ENCODE measurements around the gene PRKCB.
"Not testable (repeated sequence)": the region's sequence is repeated elsewhere in the genome, so short reads cannot be mapped to it uniquely, and the experiment has no call there.

Gene PRKCB

DNA sequence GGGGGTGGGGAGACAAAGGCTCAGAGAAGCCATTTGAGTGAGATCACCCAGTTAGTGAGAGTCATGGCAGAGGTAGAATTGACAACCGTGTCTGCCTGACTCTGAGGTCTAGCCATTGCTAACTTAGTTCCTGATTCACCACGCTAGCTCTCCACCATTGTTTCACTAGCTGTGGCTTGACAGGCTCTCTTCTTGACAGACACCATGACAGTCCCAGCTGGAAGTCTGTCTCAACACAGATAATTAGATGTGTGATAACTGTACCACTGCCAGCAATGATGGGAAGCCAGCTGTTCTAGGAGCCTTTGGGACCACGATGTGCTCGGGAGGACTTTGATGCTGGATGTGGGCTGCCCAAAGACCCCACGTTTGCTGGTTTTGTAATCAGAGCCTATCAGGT lies 249.9 kb downstream of the PRKCB start:
- no peak for DNase-seq (ENCODE audit: low read depth in 3 of 3)

DNA sequence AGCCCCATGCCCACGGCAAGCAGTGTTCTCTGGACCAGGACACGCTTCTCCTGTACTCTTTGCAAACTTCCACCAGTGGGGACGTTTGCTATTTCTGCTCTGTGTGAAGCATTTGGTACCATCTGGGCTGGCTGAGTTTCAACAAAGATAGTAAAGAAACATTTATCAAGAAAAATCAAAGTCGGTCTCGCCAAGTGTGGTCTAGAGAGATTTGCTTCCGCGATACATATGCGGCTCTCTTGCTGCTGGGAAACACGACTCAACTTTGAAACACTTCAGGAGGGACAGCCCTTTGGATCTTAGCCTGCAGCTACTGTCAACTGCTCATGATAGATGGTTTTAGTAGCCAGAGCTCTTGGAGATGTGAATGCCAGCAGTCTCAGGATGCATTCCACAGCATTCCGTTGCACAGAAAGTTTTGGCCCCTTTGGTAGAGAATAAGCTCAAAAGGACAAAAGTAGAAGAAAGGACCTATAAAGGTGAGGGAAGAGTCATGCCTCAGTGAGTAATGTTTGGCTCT lies 252.2 kb downstream of the PRKCB start:
- DNase-seq (ENCODE audit: low read depth in 3 of 3), result no peak

DNA sequence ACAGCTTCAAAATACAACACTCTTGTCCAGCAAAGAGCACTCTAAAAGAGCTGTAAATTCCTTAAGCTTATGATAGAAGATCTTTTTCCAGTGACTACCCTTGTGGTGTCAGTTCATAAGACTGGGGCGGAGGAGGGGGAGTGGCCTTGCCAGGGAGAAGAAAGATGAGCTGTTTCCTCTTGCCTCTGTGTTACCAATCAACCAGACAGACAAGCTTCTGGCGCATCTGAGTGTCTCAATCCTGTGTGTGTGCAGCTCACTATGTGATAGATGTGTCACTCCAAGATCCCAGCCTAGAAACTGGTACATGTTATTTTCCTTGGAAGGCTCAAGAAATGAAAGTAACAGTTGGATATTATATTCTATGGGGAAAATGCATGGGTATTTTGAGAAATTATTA lies 253.0 kb downstream of the PRKCB start:
- DNase-seq (ENCODE audit: low read depth in 3 of 3), result no peak

DNA sequence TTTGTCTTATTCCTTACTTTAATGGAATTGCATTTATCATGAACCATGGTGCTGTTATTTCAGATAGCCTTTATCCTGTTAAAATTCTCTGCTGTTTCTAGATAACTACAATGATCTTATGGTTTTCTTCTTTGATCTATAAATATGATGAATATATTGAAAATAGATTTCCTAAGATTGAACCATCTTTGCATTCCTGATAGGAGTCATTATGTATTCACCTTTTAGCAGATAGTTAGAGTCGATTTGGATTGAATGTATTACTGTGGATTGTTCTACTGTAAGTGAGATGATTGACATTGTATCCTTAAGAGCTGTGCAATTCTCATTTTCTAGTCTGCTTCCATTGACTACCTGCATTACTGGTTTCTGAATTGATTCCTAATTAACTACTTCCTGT lies 255.3 kb downstream of the PRKCB start:
- no peak for DNase-seq (ENCODE audit: low read depth in 3 of 3)

- no peak for DNase-seq (ENCODE audit: low read depth in 3 of 3)
These were observed 257.3 kb downstream of the PRKCB start for GRCh38 chr16:24093049-24093448.

DNA sequence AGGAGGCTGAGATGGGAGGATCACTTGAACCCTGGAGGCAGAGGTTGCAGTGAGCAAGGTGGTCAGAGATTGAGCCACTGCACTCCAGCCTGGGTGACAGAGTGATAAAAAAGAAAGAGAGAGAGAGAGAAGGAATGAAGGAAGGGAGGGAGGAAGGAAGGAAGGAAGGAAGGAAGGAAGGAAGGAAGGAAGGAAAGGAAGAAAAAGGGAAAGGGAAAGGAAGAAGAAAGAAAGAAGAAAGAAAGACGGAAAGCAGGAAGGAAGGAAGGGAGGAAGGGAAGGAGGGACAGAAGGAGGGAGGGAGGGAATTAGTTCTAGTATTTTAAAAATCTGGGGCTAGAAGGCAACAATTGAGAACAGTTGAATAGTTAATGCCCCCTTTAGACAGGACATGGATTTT lies 258.9 kb downstream of the PRKCB start:
- no peak for DNase-seq (ENCODE audit: low read depth in 3 of 3)

DNA sequence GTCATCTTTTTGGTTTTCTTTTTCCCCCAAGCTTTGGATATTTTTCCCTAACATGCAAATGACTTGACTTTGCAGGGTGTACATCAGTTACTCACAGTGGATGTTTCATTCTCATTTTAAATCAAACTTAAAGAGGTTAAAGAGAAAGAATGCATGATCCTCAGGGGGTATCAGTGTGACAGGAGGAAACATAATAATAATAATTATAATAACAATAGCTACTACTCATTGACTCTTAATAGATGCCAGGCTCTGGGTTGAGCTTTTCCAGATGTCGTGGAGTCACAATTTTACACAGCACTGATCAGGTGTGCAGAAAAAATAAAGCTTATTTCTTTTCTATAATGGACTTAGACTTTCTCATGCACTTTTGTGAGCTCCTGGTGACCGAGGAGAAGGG lies 263.1 kb downstream of the PRKCB start:
- no peak for DNase-seq (ENCODE audit: low read depth in 3 of 3)

DNA sequence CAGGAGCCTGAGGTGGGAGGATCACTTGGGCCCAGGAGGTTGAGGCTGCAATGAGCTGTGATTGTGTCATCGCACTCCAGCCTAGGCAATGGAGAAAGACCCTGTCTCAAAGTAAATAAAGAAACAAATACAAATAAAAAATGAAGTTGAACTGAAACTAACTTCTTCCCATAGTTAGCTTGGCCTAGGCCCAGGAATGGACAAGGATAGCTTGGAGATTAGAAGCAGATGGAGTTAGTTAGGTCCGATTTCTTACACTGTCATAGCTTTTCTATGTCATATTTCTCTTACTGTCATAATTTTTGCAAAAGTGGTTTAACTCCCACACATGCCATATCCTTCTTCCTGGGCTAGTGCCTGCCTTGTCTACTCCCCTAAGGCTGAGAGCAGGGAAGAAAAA lies 265.6 kb downstream of the PRKCB start:
- no peak for DNase-seq (ENCODE audit: low read depth in 3 of 3)

GRCh38 chr16:24102209-24102660 lies 266.5 kb downstream of the PRKCB start:
- no peak for DNase-seq (ENCODE audit: low read depth in 3 of 3)

DNA sequence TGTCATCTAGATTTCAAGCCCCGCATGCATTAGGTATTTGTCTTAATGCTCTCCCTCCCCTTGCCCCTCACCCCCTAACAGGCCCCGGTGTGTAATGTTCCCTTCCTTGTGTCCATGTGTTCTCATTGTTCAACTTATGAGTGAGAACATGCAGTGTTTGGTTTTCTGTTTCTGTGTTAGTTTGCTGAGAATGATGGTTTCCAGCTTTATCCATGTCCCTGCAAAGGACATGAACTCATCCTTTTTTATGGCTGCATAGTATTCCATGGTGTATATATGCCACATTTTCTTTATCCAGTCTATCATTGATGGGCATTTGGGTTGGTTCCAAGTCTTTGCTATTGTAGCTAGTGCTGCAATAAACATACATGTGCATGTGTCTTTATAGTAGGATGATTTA lies 269.7 kb downstream of the PRKCB start:
- not testable (repeated sequence) for DNase-seq (ENCODE audit: low read depth in 3 of 3)

DNA sequence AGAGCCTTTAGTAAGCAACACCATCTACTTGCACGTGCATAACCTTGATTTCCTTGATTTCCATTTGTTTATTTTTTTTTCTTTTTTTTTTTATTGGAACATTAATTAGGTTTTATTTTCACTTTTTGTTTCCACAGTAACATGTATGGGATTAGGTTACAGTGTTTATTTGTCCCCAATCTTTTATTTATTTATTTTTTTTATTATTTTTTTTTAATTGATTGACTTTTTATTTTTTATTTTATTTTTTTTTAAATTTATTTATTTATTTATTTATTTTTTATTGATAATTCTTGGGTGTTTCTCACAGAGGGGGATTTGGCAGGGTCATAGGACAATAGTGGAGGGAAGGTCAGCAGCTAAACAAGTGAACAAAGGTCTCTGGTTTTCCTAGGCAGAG lies 272.3 kb downstream of the PRKCB start:
- DNase-seq (ENCODE audit: low read depth in 3 of 3), result not testable (repeated sequence)

DNA sequence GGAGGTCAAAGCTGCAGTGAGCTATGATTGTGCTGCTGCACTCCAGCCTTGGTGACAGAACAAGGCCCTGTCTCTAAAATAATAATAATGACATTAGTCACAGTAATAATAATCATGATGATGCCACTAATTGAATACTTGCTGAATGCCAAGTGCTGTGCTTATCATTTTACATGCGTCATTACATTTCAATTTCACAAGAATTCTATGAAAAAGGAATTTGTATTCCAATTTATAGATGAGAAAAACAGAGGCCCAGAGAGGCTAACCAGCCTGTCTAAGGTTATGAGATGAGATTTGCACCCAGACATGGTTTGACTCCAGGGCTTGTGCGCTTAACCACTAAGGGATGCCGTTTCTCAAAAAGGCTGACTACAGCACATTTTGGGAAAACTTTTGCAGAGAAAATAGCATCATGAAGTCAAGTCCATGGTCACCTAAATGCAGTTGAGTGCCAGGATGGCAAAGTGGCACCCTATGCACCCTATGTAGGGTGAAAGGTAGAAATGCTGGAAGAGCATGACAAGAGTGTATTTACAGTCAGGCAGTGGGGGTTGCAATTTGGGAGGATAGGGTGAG lies 276.0 kb downstream of the PRKCB start:
- no peak for DNase-seq (ENCODE audit: low read depth in 3 of 3)

DNA sequence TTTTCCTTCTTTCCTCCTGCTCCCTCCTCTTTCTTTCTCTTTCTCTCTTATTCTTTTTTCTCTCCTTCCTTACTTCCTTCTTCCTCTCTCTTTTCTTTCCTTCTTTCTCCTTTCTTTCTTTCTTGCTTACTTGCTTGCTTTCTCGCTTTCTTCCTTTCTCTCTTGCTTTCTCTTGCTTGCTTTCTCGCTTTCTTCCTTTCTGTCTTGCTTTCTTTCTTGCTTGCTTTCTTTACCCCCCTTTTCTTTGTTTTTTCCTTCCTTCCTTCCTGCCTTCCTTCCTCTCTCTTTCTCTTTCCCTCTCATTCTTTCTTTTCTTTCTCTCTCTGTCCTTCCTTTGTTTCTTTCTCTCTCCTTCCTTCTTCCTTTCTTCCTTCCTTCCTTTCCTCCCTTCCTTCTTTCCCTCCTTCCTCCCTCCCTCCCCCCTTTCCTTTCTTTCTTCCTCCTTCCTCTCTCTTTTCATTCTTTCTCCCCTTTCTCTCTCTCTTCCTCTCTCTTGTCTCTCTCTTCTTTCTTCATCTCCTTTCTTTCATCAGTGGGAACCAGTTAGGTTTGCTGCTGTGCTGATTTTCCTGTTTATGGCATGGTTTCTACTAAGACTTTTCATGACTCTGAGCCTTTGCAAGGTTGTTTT lies 277.4 kb downstream of the PRKCB start:
- DNase-seq (ENCODE audit: low read depth in 3 of 3), result no peak

DNA sequence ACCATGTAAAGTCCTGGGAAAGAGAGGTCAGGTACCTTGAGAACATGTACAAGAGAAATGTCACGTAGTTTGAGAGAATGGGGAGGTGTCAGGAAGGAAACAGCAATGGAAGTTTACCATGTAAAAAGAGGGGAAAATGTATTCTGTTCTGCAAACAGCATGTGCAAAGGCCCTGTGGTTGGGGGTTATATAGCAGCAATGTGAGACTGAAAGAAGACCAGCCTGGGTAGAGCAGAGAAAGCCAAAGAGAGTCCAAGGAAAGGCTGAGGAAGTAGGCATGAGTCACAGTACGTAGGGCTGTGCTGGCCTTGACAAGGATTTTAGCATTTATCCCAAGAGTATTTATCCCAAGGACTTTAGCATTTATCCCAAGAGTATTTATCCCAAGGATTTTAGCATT lies 279.1 kb downstream of the PRKCB start:
- DNase-seq (ENCODE audit: low read depth in 3 of 3), result no peak

DNA sequence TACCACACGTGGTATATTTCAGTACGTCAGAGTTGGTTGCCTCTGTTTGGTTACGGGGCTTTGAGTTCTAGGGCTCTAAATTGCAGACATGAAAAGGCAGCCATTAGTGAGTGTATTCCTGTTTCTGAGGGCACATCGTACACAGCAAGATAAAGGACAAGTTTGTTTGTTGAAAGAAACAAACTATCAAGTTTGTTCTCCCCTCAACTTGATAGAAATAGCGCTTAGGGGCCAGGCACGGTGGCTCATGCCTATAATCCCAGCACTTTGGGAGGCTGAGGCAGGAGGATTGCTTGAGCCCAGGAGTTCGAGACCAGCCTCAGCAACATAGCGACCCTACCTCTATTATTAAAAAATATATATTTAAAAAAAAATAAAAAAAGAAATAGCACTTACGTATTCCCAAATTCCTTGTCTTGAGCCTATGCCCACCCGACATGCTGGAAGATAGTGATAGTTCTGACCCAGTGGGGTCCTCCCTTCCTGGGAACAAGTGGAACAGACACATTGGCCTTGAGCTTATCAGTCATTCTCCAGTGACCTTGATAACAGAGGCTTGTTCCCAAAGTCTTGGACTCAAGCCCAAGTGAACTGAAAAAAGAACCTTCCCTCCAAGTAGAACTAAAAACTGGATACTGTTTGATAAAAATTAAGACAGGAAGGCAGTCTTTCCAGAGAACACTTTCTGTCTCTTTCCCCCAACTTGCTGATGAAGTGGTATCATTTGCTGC lies 280.4 kb downstream of the PRKCB start:
- no peak for DNase-seq (ENCODE audit: low read depth in 3 of 3)

- DNase-seq (ENCODE audit: low read depth in 3 of 3), result no peak
These were observed 281.2 kb downstream of the PRKCB start for GRCh38 chr16:24116989-24117388.

DNA sequence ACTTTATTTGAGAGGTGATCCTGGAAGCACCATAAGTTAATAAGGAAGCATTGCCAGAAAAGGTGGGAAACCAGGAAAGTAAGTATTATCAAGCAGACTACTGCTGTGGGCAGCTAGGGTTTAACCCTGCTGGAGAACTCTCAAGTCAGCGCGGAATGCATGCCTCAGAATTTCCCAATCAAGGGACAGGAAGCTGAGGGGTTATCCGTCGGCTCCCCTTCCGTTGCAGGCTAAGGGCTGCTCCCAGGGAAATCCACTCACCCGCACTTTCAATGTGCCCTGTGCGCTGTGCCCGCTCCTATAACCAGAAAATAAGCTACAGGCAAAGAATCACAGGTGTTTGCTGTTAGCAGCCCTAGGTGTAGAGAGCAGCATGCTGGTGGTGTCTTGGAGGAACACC lies 281.9 kb downstream of the PRKCB start:
- DNase-seq (ENCODE audit: low read depth in 3 of 3), result no peak

DNA sequence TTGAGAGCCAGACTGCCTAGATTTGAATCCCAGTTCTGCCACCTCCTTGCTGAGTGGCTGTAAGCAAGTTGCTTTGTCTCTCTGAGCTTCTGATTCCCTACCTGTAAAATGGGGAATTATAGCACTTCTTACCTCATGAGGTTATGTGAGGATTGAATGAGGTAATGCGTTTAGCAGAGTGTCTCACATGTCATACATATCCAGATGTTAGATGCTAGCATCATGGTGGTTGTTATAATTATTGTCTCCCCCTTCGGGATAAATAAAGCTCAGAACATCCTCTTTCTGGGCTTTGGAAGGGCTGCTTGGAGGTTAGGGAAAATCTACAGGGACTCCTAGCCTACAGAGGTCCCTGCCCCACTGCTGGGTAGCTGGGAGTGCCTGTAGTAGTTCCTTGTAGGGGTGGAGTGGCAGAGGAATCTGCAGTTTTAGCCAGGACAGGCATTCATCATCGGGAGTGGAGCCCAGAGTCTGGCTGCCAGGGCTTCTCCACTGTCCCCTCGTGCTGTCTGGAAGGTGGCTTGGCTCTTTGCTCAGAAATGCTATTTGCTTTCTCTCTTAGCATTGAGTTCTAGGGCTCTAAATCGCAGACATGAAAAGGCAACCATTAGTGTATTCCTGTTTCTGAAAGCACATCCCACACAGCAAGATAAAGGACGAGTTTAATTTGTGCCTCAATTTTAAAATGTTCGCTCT lies 282.5 kb downstream of the PRKCB start:
- DNase-seq (ENCODE audit: low read depth in 3 of 3), result no peak

DNA sequence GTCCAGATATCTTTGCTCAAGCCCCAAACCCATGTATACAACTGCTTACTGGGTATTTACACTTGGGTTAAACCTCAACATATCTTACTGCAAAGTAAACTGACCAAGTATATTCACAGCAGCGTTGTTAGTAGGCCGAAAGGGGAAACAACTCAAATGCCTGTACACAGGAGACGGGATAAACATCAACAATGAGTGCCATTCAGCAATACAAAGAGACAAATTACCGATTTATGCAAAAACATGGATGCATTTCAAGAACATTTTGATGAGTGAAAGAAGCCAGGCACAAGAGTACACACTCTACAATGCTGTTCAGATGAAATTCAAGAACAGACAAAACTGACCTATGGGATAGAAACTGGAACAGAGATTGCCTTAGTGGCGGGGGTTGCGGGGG lies 284.0 kb downstream of the PRKCB start:
- DNase-seq (ENCODE audit: low read depth in 3 of 3), result no peak

- DNase-seq (ENCODE audit: low read depth in 3 of 3), result no peak
These were observed 287.5 kb downstream of the PRKCB start for GRCh38 chr16:24123275-24123674.

- DNase-seq (ENCODE audit: low read depth in 3 of 3), result no peak
These were observed 288.5 kb downstream of the PRKCB start for GRCh38 chr16:24124291-24124690.

- no peak for DNase-seq (ENCODE audit: low read depth in 3 of 3)
These were observed 289.4 kb downstream of the PRKCB start for GRCh38 chr16:24125214-24125613.
